DND-41 (cell line): ENCODE data around the gene SEMA6B.

Experiments used
- CTCF ChIP-seq: IDR thresholded peaks from 2 replicates; pipeline ENCODE4 v1.5.1; 2012; ENCODE audit warnings: borderline replicate concordance, low read length, moderate library complexity, mild to moderate bottlenecking; ENCODE audit not compliant: poor library complexity, severe bottlenecking; ENCODE audit errors: extremely low read depth
- EZH2 ChIP-seq: IDR thresholded peaks from 3 replicates; pipeline ENCODE4 v1.6.1; 2012; ENCODE audit warnings: borderline replicate concordance, low read depth, mild to moderate bottlenecking, moderate library complexity, low read length, inconsistent platforms; ENCODE audit not compliant: severe bottlenecking

GRCh38 chr19:4579389-4579788, 19.9 kb upstream of the SEMA6B start:
- no peak for TF ChIP-seq CTCF
- TF ChIP-seq EZH2 = no peak
